GM12878 (cell line): ENCODE data around the gene NAV1.

Experiments
- EP300 ChIP-seq, 2 experiments: fragments of 150-350 bp in 1 of 2; IDR thresholded peaks; 2 replicates each; pipeline ENCODE4 v1.6.1; 2011 to 2012; ENCODE audit warnings: low read depth in 2 of 2, low read length in 2 of 2, borderline replicate concordance in 1 of 2, improper control_type of control experiment in 1 of 2, inconsistent platforms in 1 of 2; ENCODE audit not compliant: control insufficient read depth in 1 of 2
- SP1 ChIP-seq: IDR thresholded peaks from one replicate; pipeline ENCODE4 v1.6.1; 2011; ENCODE audit warnings: low read depth, low read length
- TF ChIP-seq, protein P1 (sequence below): fragments of 450-650 bp; IDR thresholded peaks from 2 replicates; pipeline ENCODE4 v1.6.1; 2017; ENCODE audit warnings: mild to moderate bottlenecking, low read depth, inconsistent platforms; ENCODE audit not compliant: poor library complexity, severe bottlenecking

DNA sequence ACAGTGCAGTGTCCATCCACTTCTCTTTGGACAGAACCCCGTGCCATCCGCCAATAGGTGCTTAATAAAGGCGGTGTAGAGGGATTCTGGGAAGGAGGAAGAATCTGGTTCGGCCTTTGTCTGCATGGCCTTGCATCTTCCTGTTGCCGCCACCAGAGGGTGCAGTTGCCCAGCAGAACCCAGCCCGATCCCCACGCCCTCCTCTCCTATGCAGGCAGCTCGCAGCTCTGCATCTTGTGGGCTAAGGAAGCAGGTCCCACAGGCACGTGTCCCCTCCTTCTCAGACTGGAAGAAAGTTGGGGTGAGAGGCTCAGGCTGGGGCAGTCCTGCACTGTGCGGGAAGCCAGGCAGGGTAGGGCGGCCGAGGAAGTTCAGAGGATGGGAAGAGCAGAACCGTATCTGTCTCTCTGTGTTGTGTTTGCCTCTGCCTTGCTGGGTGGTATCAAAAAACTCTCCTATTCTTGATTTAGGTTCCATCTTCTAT lies 20.8 kb downstream of the NAV1 start:
- TF ChIP-seq EP300 (IDR thresholded peaks at IDR 0.05; ENCODE audit: borderline replicate concordance in 1 of 2, control insufficient read depth in 1 of 2, low read depth in 2 of 2, low read length in 2 of 2) = no peak
- TF ChIP-seq, protein P1, sequence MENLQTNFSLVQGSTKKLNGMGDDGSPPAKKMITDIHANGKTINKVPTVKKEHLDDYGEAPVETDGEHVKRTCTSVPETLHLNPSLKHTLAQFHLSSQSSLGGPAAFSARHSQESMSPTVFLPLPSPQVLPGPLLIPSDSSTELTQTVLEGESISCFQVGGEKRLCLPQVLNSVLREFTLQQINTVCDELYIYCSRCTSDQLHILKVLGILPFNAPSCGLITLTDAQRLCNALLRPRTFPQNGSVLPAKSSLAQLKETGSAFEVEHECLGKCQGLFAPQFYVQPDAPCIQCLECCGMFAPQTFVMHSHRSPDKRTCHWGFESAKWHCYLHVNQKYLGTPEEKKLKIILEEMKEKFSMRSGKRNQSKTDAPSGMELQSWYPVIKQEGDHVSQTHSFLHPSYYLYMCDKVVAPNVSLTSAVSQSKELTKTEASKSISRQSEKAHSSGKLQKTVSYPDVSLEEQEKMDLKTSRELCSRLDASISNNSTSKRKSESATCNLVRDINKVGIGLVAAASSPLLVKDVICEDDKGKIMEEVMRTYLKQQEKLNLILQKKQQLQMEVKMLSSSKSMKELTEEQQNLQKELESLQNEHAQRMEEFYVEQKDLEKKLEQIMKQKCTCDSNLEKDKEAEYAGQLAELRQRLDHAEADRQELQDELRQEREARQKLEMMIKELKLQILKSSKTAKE = no peak
- TF ChIP-seq SP1 = no peak
